ENCODE results near the gene HIVEP3.

HIVEP3 gene

GRCh38 chr1:41631971-41632370, 286.8 kb downstream of the HIVEP3 start:
- no peak for DNase-seq (ENCODE audit: extremely low read depth, low read depth)
- TF ChIP-seq, protein P1, sequence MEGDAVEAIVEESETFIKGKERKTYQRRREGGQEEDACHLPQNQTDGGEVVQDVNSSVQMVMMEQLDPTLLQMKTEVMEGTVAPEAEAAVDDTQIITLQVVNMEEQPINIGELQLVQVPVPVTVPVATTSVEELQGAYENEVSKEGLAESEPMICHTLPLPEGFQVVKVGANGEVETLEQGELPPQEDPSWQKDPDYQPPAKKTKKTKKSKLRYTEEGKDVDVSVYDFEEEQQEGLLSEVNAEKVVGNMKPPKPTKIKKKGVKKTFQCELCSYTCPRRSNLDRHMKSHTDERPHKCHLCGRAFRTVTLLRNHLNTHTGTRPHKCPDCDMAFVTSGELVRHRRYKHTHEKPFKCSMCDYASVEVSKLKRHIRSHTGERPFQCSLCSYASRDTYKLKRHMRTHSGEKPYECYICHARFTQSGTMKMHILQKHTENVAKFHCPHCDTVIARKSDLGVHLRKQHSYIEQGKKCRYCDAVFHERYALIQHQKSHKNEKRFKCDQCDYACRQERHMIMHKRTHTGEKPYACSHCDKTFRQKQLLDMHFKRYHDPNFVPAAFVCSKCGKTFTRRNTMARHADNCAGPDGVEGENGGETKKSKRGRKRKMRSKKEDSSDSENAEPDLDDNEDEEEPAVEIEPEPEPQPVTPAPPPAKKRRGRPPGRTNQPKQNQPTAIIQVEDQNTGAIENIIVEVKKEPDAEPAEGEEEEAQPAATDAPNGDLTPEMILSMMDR (IDR thresholded peaks at IDR 0.05; ENCODE audit: low read depth, low read length) = no peak

DNA sequence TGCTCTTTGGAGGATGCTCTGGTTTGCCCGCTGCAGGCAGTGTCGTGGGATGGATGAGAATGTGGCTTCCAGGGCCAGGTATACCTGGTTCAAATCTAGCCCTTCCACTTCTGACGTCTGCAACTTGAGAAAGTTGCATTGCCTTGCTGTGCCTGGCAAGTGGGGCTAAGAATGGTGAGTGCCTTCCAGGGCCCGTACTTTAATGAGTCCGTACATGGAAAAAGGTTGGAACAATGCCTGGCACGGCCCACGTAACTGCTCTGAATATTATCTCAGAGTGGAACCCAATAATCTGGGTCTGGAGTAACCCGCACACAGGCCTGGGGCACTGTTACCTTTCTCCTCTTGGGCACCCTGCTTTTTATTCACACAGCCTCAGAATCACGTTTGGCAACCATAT, 287.6 kb downstream of the HIVEP3 start:
- no peak for DNase-seq (ENCODE audit: extremely low read depth, low read depth)
- TF ChIP-seq, protein P1 (IDR thresholded peaks at IDR 0.05; ENCODE audit: low read depth, low read length) = no peak

- TF ChIP-seq, protein P1 (IDR thresholded peaks at IDR 0.05; ENCODE audit: low read depth, low read length) = no peak
- no peak for DNase-seq (ENCODE audit: extremely low read depth, low read depth)
Observed at GRCh38 chr1:41629571-41629970, 289.2 kb downstream of the HIVEP3 start.

GRCh38 chr1:41629141-41629540, 289.6 kb downstream of the HIVEP3 start:
- TF ChIP-seq, protein P1 (IDR thresholded peaks at IDR 0.05; ENCODE audit: low read depth, low read length) = no peak
- DNase-seq (ENCODE audit: extremely low read depth, low read depth) = no peak

GRCh38 chr1:41627491-41628280, 291.0 kb downstream of the HIVEP3 start:
- TF ChIP-seq, protein P1 (IDR thresholded peaks at IDR 0.05; ENCODE audit: low read depth, low read length) = no peak
- no peak for DNase-seq (ENCODE audit: extremely low read depth, low read depth)

DNA sequence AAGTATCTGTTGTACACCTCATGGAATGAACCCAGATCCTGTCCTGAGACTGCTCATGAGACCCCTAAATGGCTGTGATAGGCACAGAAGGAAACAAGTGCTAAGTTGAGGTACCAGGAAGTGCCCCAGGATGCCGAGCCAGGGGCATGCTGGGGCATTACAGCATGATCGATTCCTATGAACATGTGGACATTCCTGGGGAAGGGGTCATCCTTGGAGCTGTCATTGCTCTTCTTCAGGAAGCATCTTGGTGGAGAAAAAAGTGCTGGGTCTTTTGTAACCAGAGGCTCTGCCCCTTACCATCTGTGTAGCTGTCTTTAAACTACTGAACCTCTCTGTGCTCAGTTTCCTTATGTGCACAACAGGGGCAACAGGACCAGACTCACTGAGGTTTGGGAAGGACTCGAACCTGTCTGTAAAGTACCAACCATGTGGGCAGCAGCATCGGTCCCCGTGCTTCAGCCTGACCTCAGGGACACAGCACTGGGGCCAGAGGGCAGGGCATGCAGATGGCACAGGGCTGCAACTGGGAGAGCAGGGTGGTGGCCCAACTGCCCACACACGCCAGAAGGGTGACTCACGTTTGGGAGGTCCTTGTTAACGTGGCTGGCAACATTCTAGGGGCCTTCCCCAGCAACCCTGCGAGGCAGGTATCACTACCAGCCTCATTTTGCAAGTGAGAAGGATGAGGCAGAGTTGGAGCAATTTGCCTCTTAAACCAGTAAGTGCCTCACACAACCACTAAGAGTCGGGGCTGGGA, 291.9 kb downstream of the HIVEP3 start:
- TF ChIP-seq, protein P1 (IDR thresholded peaks at IDR 0.05; ENCODE audit: low read depth, low read length) = no peak
- DNase-seq (ENCODE audit: extremely low read depth, low read depth) = no peak

- TF ChIP-seq, protein P1 (IDR thresholded peaks at IDR 0.05; ENCODE audit: low read depth, low read length) = no peak
- no peak for DNase-seq (ENCODE audit: extremely low read depth, low read depth)
Observed at GRCh38 chr1:41626146-41626545, 292.6 kb downstream of the HIVEP3 start.

Measured in AG09319 (cell line).